Caco-2 (cell line): ENCODE measurements around the gene SCNN1A. TPM values are rescaled to one million over a fixed set of nuclear protein-coding genes. Genes with fewer than 3 reads are reported as not detected.

Source experiments
- BruUV-seq: library from RNA; stranded (reverse); fragments of 400-500 nt; replicated peaks from 2 replicates; lab custom pipeline; 2021; lab: Mats Ljungman, UMichigan
- CTCF ChIA-PET: fragments of 300-600 bp; sonication (Branson Sonifier 250); formaldehyde crosslinking; loops from one replicate; lab custom pipeline; 2022; ENCODE audit warnings: antibody characterized with exemption; lab: Charles Lee
- POLR2A ChIA-PET: fragments of 300-600 bp; sonication (Branson Sonifier 250); formaldehyde crosslinking; loops from one replicate; lab custom pipeline; 2022; ENCODE audit warnings: antibody characterized with exemption; lab: Charles Lee
- DNase-seq, 2 experiments: peaks; one replicate each; pipeline versions ENCODE4 v3.0.0 to v3.0.0-alpha.2; 2020 to 2022
- H3K27me3 ChIP-seq: replicated peaks from 2 replicates; pipeline ENCODE4 v1.6.0; 2011; ENCODE audit warnings: low read length; ENCODE audit not compliant: control insufficient read depth, insufficient read depth
- H3K36me3 ChIP-seq: 2 replicates; pipeline ENCODE4 v1.5.1; 2011; ENCODE audit warnings: low read length; ENCODE audit not compliant: control insufficient read depth, insufficient read depth
- H3K4me1 ChIP-seq: fragments of 250-450 bp; sonication (Bioruptor Pico); 2 replicates; pipeline ENCODE4 v1.5.1; 2020; ENCODE audit warnings: mild to moderate bottlenecking
- H3K4me3 ChIP-seq: 2 replicates; pipeline ENCODE4 v1.5.1; 2011; ENCODE audit warnings: low read depth, mild to moderate bottlenecking, control low read depth, low read length
- H3K9me3 ChIP-seq: fragments of 250-450 bp; sonication (Bioruptor Pico); 2 replicates; pipeline ENCODE4 v1.5.1; 2020; ENCODE audit warnings: mild to moderate bottlenecking, moderate library complexity
- H3K27ac Mint-ChIP-seq: one replicate; pipeline ENCODE4 v1.8.0; 2022; ENCODE audit warnings: mixed read lengths; ENCODE audit not compliant: unreplicated experiment
- H3K27me3 Mint-ChIP-seq: one replicate; pipeline ENCODE4 v1.8.0; 2022; ENCODE audit warnings: mixed read lengths; ENCODE audit not compliant: insufficient read depth, unreplicated experiment
- H3K36me3 Mint-ChIP-seq: one replicate; pipeline ENCODE4 v1.8.0; 2022; ENCODE audit warnings: mild to moderate bottlenecking, mixed read lengths; ENCODE audit not compliant: insufficient read depth, unreplicated experiment
- H3K4me1 Mint-ChIP-seq: one replicate; pipeline ENCODE4 v1.8.0; 2022; ENCODE audit warnings: low read depth, mixed read lengths; ENCODE audit not compliant: unreplicated experiment
- H3K4me3 Mint-ChIP-seq: one replicate; pipeline ENCODE4 v1.8.0; 2022; ENCODE audit warnings: mild to moderate bottlenecking, moderate library complexity, mixed read lengths; ENCODE audit not compliant: unreplicated experiment
- H3K9me3 Mint-ChIP-seq: one replicate; pipeline ENCODE4 v1.8.0; 2022; ENCODE audit warnings: mixed read lengths; ENCODE audit not compliant: unreplicated experiment
- intact Hi-C: fragments of 100-400 bp; cut with micrococcal nuclease; formaldehyde crosslinking; loops from one replicate; pipeline ENCODE4 v1.10.0; 2022; ENCODE audit not compliant: unreplicated experiment
- total RNA-seq: library from RNA; stranded (reverse); gene quantifications from 2 replicates; pipeline ENCODE4 v1.2.3, GENCODE V29; 2022
- TF ChIP-seq, protein P1 (sequence below), 2 experiments: fragments of 200-600 bp in 1 of 2; IDR thresholded peaks; 1 replicate in 1 of 2; 2 replicates in 1 of 2; pipeline versions ENCODE4 v1.5.1 to v1.8.0; 2011 to 2022; ENCODE audit warnings: antibody characterized with exemption in 1 of 2, control low read depth in 1 of 2, inconsistent platforms in 1 of 2, low read depth in 1 of 2, low read length in 1 of 2, mild to moderate bottlenecking in 1 of 2, moderate library complexity in 1 of 2; ENCODE audit not compliant: insufficient read depth in 1 of 2, severe bottlenecking in 1 of 2, unreplicated experiment in 1 of 2

The SCNN1A gene
- total RNA-seq, 1 experiment from 2014 or later, result 52.6 TPM

GRCh38 chr12:6361834-6362233 lies 13.5 kb downstream of the SCNN1A start:
- no peak for DNase-seq
- no peak overlapping the region for H3K4me3 ChIP-seq

DNA sequence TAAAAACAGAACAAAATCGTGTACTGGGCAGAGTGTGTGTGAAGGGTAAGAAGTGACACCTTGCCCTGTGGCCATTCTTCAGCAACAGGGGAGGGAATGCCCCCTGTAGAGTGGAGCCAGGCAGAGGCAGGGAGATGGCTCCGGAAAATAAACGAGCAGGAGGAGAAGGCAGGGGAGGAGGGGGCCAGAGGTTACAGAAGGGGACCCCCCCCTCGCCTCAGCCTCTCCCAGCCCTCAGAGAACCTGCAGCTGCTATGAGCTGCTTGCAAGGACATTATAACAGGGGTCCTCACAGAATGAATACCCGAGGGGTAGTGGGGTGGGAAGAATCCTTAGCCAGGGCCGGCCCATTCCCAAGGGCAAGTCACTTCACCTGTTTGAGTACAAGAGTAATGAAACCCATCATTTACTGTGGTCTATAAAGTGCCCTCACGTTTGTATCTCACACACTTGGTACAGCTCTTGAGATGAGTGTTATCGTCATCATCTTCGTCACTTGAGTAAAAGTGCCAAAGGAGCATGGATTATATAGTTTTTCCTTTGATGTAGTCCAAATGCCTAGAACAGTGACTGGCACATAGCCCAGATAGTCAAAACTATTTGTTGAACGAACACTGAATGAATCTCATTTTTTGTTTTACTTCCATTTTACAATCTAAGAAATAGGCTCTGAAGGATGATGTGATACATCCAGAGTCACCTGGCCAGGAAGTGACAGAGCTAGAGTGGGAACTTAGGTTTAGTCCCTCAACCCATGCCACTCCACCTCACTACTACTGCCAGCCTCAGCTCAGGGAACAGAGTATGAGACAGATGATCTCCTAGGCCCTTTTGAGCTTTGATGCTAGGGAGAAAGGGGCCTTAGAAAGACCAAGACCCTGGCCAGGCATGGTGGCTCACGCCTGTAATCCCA lies 14.5 kb downstream of the SCNN1A start:
- intact Hi-C loops, result no loop called here
- Mint-ChIP-seq H3K9me3 (no peaks in the 10 kb centered on the region), H3K36me3 (peaks cover 29% of the 10 kb centered on the region), H3K4me3 (no peak overlapping the region), H3K4me1 (peaks cover 16% of the 10 kb centered on the region), H3K27ac (peak overlapping the region; percentile 46), H3K27me3 (no peaks in the 10 kb centered on the region)
- no peak overlapping the region for H3K4me3 ChIP-seq
- peaks cover 13% of the 10 kb centered on the region for H3K4me1 ChIP-seq
- no peak for DNase-seq
- H3K27me3 ChIP-seq, result no peaks in the 10 kb centered on the region
- H3K36me3 ChIP-seq, result no peaks in the 10 kb centered on the region
- ChIA-PET CTCF (interaction anchor here (0.6 to 1.7 kb wide), 2 partner anchors 24 to 133 kb away, joined by 4 read pairs; partner anchors contain the start of gene MRPL51), POLR2A (interaction anchor here (0.9 kb wide), 1 partner anchor 24 kb away, joined by 3 read pairs; no protein-coding TSS in a partner anchor)
- TF ChIP-seq, protein P1, sequence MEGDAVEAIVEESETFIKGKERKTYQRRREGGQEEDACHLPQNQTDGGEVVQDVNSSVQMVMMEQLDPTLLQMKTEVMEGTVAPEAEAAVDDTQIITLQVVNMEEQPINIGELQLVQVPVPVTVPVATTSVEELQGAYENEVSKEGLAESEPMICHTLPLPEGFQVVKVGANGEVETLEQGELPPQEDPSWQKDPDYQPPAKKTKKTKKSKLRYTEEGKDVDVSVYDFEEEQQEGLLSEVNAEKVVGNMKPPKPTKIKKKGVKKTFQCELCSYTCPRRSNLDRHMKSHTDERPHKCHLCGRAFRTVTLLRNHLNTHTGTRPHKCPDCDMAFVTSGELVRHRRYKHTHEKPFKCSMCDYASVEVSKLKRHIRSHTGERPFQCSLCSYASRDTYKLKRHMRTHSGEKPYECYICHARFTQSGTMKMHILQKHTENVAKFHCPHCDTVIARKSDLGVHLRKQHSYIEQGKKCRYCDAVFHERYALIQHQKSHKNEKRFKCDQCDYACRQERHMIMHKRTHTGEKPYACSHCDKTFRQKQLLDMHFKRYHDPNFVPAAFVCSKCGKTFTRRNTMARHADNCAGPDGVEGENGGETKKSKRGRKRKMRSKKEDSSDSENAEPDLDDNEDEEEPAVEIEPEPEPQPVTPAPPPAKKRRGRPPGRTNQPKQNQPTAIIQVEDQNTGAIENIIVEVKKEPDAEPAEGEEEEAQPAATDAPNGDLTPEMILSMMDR (IDR thresholded peaks at IDR 0.05; ENCODE audit: insufficient read depth in 1 of 2, low read depth in 1 of 2, low read length in 1 of 2, severe bottlenecking in 1 of 2, unreplicated experiment in 1 of 2), result no peak
- H3K9me3 ChIP-seq, result no peaks in the 10 kb centered on the region
- BruUV-seq, result no TSS peak

More at GRCh38 chr12:6361834-6362233, 13.5 kb downstream of the SCNN1A start:
- Mint-ChIP-seq H3K27ac (peak overlapping the region; percentile 53), H3K4me1 (peaks cover 16% of the 10 kb centered on the region), H3K36me3 (peaks cover 31% of the 10 kb centered on the region), H3K9me3 (no peaks in the 10 kb centered on the region), H3K27me3 (no peaks in the 10 kb centered on the region), H3K4me3 (peak overlapping the region; percentile 5)
- intact Hi-C loops, result no loop called here
- no TSS peak for BruUV-seq
- Histone ChIP-seq H3K9me3 (no peaks in the 10 kb centered on the region), H3K27me3 (no peaks in the 10 kb centered on the region), H3K4me1 (peaks cover 13% of the 10 kb centered on the region), H3K36me3 (no peaks in the 10 kb centered on the region)
- TF ChIP-seq, protein P1 (IDR thresholded peaks at IDR 0.05; ENCODE audit: insufficient read depth in 1 of 2, low read depth in 1 of 2, low read length in 1 of 2, severe bottlenecking in 1 of 2, unreplicated experiment in 1 of 2), result no peak
- CTCF ChIA-PET, result interaction anchor here (2.6 kb wide), 1 partner anchor 36 kb away, joined by 18 read pairs; no protein-coding TSS in a partner anchor
- POLR2A ChIA-PET, result no interaction called here

- Mint-ChIP-seq H3K27me3 (no peaks in the 10 kb centered on the region), H3K27ac (peak overlapping the region; percentile 46), H3K4me1 (peaks cover 16% of the 10 kb centered on the region), H3K4me3 (no peak overlapping the region), H3K9me3 (no peaks in the 10 kb centered on the region), H3K36me3 (peaks cover 28% of the 10 kb centered on the region)
- BruUV-seq, result no TSS peak
- Histone ChIP-seq H3K9me3 (no peaks in the 10 kb centered on the region), H3K27me3 (no peaks in the 10 kb centered on the region), H3K4me3 (no peak overlapping the region), H3K36me3 (no peaks in the 10 kb centered on the region), H3K4me1 (peaks cover 13% of the 10 kb centered on the region)
- POLR2A ChIA-PET, result interaction anchor here (0.9 kb wide), 1 partner anchor 23 kb away, joined by 3 read pairs; no protein-coding TSS in a partner anchor
- TF ChIP-seq, protein P1 (IDR thresholded peaks at IDR 0.05; ENCODE audit: insufficient read depth in 1 of 2, low read depth in 1 of 2, low read length in 1 of 2, severe bottlenecking in 1 of 2, unreplicated experiment in 1 of 2), result no peak
- no peak for DNase-seq
- CTCF ChIA-PET, result interaction anchor here (1.7 kb wide), 1 partner anchor 24 kb away, joined by 4 read pairs; no protein-coding TSS in a partner anchor
- intact Hi-C loops, result no loop called here
Measured at GRCh38 chr12:6360080-6360571, 15.2 kb downstream of the SCNN1A start.
